ENCODE data around the gene OSBPL7.

OSBPL7 gene

GRCh38 chr17:47821031-47821423 is 567 bp downstream of the OSBPL7 start:
- no peak for DNase-seq (ENCODE audit: low read depth)

DNA sequence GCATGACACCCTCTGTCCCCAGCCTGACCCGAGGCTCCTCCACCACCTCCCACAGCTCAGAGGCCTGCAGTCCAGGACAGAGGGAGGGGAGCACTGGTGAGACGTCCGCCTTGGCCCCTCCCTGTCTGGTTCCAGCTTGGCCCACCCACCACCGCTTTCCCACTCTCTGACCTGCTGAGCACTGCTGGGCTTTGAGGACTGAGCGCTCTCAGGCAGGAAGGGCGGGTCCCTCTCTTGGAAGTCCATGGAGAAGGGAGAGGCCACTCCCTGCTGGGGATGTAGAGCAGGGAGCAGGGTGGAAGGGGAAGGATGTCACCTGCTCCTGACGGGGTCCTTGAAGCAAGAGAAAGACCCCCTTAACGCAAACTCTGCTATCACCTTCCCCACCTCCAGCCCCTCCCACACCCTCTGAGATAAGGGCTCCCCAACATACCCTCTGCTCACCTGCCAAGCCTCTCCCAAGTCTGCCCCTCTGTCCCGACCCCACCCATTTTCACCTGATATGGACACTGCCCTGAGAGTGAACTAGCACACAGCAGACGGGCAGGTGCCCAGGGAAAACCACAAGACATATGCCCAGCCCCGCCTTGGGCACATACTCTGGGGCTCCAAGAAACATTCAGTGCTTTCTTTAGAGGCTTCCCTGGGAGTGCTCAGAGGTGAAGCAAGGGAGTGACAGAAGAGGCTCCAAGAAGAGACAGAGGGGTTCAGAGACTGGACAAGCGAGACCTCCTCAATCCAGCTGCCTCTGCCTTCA is 1.4 kb downstream of the OSBPL7 start:
- DNase-seq (ENCODE audit: low read depth), result no peak

- DNase-seq (ENCODE audit: low read depth), result no peak
Observed at GRCh38 chr17:47819475-47819874, 2.1 kb downstream of the OSBPL7 start.

DNA sequence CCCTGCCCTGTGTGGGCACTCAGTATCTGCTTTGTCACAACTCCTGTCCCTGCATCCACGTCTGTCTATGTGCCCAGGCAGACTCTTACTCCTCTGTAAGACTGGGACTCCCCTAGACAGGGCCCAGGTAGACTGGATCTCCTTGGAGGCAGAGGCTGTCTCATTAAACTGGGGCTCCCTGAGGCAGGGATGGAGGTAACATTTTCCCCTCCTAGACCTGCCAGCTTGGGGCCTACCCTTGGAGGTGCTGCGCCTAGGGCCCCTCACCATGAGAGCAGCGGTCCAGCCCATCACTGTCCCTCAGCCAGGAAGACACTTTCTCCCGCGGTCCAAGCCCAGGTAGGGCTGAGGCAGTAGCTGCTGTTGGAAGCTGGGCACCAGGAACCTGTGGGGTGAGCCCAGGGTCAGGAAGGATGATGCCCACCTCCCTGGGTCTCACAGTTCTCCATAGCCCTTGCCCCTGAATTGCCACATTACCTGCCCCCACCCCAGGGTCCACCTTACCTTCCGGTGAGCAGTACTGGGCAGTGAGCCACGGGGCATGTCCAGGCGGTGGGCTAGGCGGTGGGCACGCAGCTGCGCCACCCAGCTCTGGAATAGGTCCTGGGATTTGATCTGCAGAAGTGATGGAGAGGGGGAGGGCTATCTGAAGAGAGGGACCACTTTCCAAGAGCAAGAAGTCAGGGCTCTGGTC is 3.4 kb downstream of the OSBPL7 start:
- DNase-seq (ENCODE audit: low read depth), result no peak

GRCh38 chr17:47816947-47817346 is 4.6 kb downstream of the OSBPL7 start:
- DNase-seq (ENCODE audit: low read depth), result no peak

DNA sequence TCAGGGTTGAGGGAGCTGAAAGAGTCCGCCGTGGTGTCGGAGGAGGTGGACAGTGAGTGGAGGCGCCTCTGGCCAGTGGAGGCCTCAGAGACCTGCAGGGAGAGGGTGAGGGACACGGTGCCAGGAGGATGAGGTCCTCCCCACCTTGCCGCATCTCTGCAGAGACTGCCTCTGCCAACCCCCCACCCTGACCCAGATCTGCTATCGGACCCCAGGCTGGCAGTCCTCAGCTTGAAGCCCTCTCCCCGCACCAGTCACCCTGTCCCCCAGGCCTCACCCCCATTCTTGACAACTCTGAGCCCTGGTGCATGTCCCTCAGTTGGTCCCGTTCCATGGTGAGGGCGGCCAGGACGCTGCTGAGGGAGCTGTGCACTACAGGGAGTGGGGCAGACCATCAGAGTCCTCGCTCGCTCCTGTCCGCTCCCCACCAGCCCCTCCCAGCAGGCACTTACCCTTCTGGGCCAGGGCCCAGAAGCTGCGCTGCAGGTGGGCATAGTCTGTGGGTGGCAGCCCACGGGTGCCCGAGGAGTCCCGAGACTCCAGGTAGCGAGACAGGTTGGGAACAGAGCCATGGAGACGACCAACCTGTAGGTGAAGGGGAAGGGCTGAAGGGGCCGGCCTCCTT is 5.4 kb downstream of the OSBPL7 start:
- no peak for DNase-seq (ENCODE audit: low read depth)

GRCh38 chr17:47815106-47815918 is 6.3 kb downstream of the OSBPL7 start:
- DNase-seq (ENCODE audit: low read depth), result no peak

GRCh38 chr17:47813512-47814031 is 8.0 kb downstream of the OSBPL7 start:
- no peak for DNase-seq (ENCODE audit: low read depth)

GRCh38 chr17:47813077-47813476 is 8.5 kb downstream of the OSBPL7 start:
- no peak for DNase-seq (ENCODE audit: low read depth)

DNA sequence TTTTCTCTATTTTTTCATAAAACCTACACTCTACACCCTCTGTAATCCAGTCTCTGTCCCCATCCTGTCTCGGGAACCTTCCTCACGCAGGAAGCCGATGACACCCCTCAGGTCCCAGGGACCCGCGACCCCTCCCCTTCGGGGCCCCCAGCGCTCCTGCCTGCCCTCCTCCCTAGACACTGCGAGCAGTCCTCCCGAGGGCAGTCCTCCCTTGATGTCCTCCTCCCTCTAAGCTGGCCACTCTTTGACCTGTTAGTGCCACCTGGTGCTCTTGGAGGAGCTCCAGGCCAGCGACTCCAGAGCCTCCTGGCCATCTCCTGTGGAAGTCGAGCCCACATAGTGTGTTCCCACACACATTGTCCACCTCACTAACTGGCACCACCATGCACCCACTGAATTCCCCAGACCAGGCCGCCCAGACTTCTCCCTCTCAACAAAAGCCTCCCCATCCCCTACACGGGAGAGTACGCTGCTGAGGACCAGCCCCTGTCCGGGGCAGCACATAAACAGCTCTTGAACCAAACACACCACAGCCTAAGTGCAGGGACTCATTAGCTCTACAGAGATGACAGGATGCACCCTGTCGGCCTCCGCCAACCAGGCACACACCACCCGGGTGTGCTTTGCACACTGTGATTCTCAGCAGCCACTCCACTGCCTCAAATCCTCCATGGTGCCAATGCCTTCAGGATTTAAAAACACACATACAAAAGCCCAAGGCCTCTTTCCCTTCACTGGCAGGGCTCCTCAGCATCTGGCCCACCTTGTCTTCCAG is 9.3 kb downstream of the OSBPL7 start:
- DNase-seq (ENCODE audit: low read depth), result no peak

DNA sequence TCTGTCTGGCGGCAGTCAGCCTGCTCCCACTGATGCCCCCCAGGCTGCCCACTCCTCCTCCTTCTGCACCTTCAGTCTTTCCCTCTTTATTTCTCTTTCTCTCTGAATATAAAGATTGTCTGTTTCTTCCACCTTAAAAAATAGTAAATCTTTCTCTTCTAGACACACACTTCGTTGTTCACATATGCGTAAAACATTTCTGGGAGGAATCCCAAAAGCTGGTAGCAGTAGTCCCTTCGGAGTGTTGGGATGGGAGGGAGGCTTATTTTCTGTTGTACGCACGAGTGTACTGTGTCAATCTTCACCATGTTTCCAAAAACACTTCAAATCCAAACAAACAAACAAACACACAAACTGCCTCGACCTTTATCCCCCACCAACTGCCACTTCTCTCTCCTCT is 9.9 kb downstream of the OSBPL7 start:
- DNase-seq (ENCODE audit: low read depth), result no peak

- no peak for DNase-seq (ENCODE audit: low read depth)
Observed at GRCh38 chr17:47810901-47811635, 10.5 kb downstream of the OSBPL7 start.

DNA sequence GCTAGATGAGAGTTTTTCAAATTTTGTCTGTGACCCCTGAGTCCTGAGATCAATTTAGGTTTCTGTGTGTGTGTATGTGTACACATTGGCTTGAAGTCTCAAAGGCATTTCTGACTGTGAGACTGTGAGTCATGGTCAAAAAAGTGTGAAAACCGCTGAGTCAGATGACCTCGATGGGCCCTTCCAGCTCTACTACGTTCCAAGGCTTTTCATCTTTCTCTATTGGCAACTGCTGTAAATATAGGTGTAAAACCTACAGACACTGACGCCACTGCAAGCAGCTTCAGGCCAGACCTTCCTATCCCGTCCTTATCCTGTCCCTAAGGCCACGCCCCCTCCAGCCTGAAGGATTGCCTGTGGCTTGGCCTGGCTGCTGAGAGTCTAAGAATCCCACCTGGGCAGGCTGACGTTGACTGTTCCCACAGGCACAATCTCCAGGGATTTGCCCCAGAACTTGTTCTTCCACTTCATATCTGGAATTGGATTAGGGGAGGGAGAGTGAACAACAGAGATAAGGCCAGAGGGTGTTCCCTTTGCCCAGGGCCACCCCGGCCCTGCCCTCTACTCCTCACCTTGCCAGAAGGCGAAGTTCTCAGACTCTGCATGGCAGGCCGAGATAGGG is 11.3 kb downstream of the OSBPL7 start:
- DNase-seq (ENCODE audit: low read depth), result no peak

- DNase-seq (ENCODE audit: low read depth), result no peak
Observed at GRCh38 chr17:47808830-47809480, 12.6 kb downstream of the OSBPL7 start.

- no peak for DNase-seq (ENCODE audit: low read depth)
Observed at GRCh38 chr17:47808036-47808829, 13.4 kb downstream of the OSBPL7 start.

- DNase-seq (ENCODE audit: low read depth), result no peak
Observed at GRCh38 chr17:47807421-47807820, 14.2 kb downstream of the OSBPL7 start.

GRCh38 chr17:47806913-47807255 is 14.7 kb downstream of the OSBPL7 start:
- DNase-seq (ENCODE audit: low read depth), result no peak

- no peak for DNase-seq (ENCODE audit: low read depth)
Observed at GRCh38 chr17:47806026-47806912, 15.3 kb downstream of the OSBPL7 start.

All from activated T-cell treated with anti-CD3 and anti-CD28 coated beads for 1 hour (primary cell).